Activated CD8-positive, alpha-beta memory T cell treated with anti-CD3 and anti-CD28 coated beads for 4 hours (primary cell): ENCODE data around the gene PTCH2.
A peak's percentile ranks its signal among the peaks of the same experiment; 100 is the strongest.
"Not testable (repeated sequence)": the region's sequence is repeated elsewhere in the genome, so short reads cannot be mapped to it uniquely, and the experiment has no call there.

Source experiments
- DNase-seq, 2 donors: peaks; one replicate each; pipeline ENCODE4 v3.0.0-alpha.2; 2020; ENCODE audit warnings: low read depth in 2 of 2

PTCH2 gene

GRCh38 chr1:44819608-44820327 is 23.3 kb downstream of the PTCH2 start:
- peak in 1 of 2 donors; percentile 53 for DNase-seq

DNA sequence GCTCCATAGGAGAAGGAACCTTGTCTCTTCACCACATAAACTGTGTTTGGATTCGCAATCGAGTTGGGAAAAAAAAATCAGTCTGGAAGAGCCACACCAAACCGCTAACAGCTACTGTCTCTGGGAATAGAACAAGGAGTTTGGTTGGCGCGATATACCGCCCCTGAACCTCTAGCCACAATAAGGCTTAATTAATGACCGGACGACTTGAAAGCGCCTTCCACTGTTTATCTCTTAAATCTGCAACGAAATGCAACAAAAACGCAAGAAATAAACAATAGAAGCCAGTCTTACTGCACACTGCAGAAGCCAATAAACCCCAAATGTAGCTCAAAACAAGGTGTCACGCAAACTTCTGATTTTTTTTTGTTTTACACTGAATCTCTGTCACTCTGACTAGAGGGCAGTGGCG is 23.9 kb downstream of the PTCH2 start:
- DNase-seq: no peak

DNA sequence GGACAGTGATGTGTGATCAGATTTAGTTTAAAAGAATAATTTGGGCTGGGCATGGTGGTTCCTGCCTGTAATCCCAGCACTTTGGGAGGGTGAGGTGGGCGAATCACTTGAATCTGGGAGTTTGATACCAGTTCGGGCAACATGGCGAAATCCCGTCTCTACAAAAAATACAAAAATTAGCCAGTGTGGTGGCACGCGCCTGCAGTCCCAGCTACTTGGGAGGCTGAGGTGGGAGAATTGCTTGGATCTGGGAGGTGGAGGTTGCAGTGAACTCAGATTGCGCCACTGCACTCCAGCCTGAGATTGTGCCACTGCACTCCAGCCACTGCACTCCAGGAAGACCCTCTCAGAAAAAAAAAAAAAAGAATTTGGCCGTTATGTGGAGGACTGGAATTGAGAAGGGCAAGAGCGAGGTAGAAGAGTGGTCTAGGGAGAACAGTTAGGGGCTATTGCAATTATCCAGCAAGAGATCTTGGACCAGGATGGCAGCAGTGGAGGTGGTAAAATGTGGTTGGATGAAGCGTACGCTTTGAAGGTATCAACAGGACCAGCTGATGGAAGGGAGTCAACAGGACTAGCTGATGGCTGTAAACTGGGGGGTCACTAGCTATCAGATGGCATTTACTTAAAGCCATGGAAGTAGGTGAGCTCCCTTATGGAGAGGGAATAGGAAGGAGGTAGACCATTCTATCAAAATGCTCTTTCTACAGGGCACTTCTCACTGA is 25.1 kb downstream of the PTCH2 start:
- no peak for DNase-seq

GRCh38 chr1:44817307-44817706 is 25.7 kb downstream of the PTCH2 start:
- DNase-seq: no peak

GRCh38 chr1:44815926-44816325 is 27.1 kb downstream of the PTCH2 start:
- DNase-seq: not testable (repeated sequence)

DNA sequence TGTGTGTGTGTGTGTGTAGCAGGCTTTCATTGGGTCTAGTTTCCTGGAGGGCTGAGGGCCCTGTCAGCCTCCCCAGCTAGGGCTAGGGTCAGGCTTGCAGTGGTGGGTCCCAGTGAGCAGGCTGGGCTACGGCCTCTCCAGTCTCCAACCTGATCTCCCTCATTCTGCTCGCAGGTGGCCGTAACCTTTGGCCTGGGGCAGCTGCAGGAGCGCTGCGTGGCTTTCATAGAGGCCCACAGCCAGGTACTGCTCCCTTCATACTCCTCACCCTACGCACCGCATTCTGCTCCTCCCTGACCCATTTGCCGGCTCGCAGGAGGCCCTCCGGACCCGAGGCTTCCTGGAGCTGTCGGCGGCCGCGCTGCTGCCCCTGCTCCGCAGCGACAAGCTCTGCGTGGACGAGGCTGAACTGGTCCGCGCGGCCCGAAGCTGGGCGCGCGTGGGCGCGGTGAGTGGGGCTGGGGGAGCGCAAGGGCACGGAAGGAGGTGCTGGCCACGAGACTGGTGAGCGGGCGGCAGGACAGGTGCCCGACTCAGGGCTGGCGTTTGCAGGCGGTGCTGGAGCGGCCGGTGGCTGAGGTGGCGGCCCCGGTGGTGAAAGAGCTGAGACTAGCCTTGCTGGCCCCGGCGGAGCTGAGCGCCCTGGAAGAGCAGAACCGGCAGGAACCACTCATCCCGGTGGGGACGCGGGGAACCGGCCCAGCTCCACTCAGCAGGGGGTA is 30.1 kb downstream of the PTCH2 start:
- no peak for DNase-seq

GRCh38 chr1:44811234-44811633 is 31.8 kb downstream of the PTCH2 start:
- no peak for DNase-seq

- DNase-seq: not testable (repeated sequence)
Measured at GRCh38 chr1:44810762-44811105, 32.3 kb downstream of the PTCH2 start.

DNA sequence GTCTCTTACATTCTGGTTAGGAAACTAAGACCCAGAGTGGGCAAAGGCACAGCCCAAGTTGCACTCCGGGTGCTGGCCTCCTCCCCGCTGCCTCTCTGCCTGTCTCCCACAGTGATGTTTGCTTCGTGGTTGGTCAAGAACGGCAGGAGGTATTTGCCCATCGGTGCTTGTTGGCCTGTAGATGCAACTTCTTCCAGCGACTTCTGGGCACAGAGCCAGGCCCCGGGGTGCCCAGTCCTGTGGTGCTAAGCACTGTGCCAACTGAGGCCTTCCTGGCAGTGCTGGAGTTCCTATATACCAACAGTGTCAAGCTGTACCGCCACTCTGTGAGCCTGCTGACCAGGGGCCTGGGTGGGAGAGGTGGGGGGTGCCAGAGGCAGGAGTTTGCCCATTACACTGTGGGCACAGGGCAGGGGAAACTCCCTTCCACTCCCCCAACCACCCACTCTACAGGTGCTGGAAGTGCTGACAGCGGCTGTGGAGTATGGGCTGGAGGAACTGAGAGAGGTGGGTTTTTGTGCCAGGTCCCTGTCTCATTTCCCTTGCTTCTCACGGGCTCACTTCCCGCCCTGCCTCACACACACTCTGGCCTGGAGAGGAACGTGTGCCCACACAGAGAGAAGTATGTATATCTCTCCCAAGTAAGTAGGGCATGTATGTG is 32.8 kb downstream of the PTCH2 start:
- no peak for DNase-seq

DNA sequence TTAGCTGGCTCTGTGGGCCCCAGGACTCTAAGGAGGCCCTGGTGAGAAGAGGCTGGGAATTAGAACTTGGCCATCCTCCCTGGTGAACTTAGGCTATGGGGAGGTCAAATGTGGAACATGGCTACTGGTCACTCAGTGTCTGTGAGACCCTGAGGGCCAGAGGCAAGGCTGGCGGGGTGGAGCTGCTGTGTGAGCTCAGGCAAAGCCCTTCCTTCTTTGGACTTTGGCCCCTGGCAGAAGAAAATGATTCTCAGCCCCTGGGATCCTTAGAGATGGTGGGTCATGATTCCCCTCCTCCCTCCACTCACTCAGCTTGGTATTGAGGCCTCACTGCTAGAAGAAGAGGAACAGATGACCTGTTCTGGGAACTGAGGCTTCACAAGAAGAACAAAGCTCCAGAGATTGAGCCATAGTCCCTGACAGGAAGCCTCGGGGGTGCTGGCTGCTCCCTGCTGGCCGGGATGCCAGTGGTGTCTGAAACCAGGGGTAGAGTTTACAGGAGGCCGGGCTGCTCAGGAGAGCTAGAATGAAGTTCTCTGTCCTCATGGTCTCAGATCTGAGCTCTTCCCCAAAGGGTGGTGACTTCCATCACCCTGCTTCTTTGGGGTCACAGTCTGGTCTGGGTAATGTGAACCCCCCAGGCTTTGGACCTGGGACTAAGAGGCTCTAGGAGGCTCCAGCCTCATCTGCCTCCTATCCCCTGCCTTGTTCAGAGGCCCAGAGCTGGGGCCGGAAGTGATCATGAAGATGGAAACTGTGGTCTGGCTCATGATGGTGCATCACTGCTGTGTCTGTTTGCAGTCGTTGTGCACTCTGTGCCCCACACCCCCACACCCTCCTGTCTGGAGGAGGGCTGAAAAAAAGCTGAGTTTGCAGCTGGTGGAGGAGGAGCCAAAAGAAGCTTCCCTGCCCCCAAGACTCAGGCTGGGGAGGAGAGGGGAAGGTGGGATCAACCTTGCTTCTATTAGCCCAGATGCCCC is 33.8 kb downstream of the PTCH2 start:
- DNase-seq: peak; percentile 78 to 85

DNA sequence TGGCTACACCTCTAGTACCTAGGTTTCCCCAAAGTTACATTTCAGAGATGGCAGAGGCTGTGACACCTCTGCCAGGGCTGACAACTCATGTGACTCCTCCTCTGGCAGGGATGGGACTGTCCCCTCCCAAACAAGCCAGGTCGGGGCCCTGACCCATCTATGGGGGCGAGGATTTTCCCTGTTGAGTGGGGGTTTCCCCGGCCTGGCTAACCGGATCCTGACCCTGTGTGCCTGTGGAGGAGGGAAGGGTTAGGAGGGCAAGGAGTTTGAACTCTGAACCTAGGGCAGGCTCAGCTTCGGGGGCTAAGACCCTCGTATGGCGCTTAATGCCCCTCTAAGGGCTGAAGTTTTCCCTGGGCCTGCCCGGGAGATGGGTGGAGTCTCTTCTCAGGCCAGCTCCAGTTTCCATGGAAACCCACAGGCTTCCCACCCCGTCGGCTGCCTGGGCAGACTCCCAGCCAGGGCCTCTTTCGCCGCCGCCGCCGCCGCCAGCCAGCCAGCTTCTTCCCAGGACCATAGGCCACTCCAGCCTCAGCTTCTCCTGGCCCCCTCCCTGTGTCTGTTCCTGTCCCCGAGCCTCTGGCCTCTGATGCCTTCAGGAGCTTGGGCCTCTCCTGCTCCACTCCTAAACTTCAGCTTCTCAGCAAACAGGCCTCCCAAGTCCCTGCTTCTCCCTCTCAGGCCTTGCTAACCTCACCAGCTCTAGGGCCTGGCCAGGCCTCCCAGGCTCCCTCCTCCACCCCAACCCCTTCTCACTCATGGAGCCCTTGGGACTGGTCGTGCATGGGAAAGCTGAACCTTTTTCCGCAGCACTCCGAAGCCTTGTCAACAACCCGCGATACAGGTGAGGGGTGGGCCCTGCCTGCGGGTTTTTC is 34.8 kb downstream of the PTCH2 start, which contains the start of gene BTBD19:
Gene BTBD19, plus strand, starts transcription at position 461 of the 875 bp plus-strand sequence. Its CDS starts 298 bp downstream, at position 759.
- DNase-seq: peak in 1 of 2 donors; percentile 68

DNA sequence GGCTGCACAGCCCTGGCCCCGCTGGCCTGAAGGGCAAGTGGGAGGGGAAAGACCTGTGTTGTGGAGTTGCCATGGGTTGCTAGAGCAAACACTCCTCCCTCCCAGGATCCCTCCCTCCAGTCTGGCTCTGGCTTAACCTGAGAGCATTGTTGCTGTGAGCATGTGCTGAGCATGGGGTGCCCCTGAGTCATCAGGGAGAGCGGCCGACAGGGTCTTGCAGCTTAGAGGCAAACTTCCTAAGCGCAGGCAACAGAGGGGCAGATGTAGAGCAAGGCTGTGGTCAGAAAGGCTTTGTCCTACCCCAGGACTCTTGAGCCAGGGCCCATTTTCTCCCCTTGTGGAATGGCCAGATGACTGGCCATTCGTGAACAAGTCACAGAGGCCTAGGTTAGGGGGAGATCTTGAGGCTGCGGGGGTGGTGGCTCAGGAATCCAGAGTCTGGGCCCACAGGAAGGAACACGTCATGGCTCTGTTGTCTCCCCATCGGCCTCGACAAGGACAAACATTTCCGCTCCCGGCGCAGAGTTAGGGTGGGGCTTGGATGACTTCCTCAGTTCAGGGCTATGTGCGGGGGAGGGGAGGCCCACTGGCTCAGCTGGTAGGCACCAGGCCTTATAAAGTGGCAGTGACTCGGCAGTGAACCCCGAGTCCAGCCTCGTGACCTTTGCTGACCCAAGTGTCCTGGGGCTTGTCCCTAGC is 35.5 kb downstream of the PTCH2 start:
- DNase-seq: peak; percentile 74 to 83

DNA sequence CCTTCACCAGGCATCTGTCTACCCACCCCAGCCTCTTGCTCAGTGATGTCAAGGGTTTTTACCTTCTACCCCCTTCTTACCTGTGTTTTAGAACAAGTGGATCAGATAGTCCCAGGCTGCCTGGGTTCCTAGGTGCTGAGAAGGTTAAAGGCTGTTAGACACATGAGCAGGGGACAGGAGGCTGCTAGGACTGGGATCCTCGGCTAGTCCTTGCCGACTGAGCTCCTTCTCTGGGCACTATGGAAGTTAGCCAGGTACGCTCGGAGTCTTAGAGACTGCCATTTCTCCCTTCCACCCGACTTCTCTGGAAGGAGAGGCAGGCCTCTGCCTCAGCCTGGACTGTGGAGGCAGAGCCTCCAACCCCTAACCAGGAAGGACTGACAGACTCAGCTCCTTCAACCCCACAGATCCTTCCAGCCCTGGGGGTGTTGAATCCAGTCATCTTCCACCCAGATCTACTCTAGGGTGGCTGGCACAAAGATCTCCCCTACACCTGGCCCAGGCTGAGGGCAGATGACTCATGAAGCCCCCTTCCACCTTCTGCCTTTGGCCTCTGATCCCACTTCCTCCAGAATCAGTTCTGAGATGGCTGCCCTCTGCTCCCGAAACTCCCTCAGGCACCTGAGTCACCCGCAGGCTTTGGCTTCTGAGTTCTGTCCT is 36.2 kb downstream of the PTCH2 start, which contains the start of gene DYNLT4:
Gene DYNLT4, minus strand, starts transcription at position 648 of the 660 bp plus-strand sequence. CDS start 683 bp downstream, outside the sequence.
- DNase-seq: no peak

DNA sequence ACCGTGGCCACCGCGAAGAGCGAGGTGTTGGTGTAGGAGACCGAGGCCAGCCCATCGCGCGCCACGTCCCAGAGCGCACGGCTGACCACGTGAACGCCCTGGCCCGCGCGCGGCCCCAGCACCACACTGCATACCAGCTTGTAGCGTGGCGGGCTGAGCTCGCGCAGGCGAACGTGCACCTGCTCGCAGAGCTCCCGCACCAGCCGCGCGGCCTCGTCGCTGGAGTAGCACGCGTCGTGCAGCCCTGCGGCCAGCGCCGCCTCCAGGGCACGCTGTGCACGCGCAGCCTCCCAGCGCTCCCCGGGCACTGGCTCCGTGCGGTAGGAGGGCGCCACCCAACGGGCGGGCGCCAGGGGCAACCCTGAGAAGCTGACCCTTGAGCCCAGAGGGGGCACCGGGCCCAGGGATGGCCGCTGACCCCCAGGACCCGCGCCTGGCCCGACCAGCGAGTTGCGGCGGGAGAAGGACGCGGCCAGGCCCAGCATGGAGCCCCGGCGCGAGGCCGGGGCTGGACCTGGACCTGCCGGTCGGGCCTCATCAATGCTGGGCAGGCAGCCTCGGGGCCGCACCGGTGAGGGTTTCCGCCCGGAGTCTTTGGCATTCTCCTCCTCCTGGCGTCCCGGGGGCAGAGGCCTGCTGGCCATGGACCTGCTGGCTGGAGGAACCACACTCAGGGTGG is 36.9 kb downstream of the PTCH2 start:
- no peak for DNase-seq

DNA sequence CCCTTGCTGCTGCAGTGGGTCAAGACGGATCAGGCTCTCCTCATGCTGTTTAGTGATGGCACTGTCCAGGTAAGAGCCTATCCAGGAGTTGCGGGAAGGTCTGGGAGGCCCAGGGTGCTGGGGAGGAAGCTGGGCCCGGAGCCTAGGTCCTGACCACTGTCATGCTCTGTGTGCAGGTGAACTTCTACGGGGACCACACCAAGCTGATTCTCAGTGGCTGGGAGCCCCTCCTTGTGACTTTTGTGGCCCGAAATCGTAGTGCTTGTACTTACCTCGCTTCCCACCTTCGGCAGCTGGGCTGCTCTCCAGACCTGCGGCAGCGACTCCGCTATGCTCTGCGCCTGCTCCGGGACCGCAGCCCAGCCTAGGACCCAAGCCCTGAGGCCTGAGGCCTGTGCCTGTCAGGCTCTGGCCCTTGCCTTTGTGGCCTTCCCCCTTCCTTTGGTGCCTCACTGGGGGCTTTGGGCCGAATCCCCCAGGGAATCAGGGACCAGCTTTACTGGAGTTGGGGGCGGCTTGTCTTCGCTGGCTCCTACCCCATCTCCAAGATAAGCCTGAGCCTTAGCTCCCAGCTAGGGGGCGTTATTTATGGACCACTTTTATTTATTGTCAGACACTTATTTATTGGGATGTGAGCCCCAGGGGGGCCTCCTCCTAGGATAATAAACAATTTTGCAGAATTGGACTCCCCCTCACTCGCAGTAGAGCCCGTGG is 37.6 kb downstream of the PTCH2 start:
- DNase-seq: no peak

DNA sequence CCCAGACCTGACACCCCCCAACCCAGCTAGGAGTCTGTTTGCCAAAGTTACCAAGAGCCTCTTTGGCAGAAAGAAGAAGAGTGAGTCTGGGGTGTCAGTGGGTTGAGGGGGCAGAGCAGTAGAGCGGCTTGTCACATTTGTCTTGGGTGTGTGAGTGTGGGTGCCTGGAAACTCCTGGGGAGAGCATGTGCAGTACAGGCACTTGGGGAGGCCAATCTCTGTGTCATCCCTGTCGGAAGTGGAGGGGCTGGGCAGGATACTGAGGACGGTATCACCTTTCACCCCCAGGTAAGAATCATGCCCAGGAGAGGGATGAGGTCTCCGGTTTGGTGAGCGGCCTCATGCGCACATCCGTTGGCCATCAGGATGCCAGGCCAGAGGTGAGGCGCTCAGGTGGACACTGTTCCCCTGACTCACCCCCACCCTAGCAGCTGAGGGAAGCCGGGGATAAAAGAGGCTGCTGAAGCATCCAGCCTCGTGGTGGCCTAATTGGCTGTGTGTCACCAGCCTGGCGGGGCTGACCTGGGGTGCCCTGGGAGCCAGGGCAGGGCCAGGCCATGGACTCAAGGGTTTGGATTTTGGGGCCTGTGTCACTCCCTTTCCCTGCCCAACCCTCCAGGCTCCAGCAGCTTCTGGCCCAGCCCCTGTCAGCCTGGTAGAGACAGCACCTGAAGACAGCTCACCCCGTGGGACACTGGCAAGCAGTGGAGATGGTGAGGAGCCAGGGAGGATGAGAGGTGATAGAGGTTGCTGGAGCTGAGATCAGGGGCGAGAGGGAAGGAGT is 39.5 kb downstream of the PTCH2 start:
- DNase-seq: no peak

- DNase-seq: no peak
Measured at GRCh38 chr1:44803062-44803311, 40.1 kb downstream of the PTCH2 start.
